Hepatocyte (in vitro differentiated cells): ENCODE measurements around the gene LONP2.

Source experiments
- CTCF ChIP-seq: fragments of 200-600 bp; sonication (generic); IDR thresholded peaks from 2 replicates; pipeline ENCODE4 v1.5.1; 2016; ENCODE audit warnings: antibody characterized with exemption, mild to moderate bottlenecking; ENCODE audit not compliant: poor library complexity
- EZH2phosphoT487 ChIP-seq: fragments of 200-600 bp; sonication (generic); IDR thresholded peaks from one replicate; pipeline ENCODE4 v1.6.1; 2018; ENCODE audit warnings: antibody characterized with exemption, mild to moderate bottlenecking, low read depth, moderate library complexity; ENCODE audit not compliant: unreplicated experiment, severe bottlenecking

DNA sequence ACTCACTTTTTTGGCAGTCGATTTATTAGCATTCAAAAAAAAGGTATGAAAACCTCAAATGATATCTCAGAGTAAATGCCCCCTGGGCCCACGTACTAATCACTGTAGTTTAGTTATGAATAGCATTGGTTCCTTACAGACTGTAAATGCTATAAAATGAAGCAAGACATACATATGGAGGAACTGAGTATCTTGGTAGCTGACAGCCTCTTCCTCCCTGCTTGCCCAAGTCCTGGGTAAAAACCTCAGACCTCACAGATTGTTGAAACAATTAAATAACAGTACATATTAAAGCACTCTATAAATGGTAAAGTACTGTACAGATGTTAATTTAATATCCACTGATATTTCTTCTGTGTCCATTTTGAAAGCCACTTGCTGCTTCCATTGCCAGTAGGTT lies 36.4 kb downstream of the LONP2 start:
- TF ChIP-seq EZH2phosphoT487 (no peak), CTCF (no peak)
